ENCODE results near the gene FSTL4. TPM values are rescaled to one million over a fixed set of nuclear protein-coding genes. Genes with fewer than 3 reads are reported as not detected.

The FSTL4 gene
- total RNA-seq, 1 experiment from 2014 or later = 0.12 TPM

DNA sequence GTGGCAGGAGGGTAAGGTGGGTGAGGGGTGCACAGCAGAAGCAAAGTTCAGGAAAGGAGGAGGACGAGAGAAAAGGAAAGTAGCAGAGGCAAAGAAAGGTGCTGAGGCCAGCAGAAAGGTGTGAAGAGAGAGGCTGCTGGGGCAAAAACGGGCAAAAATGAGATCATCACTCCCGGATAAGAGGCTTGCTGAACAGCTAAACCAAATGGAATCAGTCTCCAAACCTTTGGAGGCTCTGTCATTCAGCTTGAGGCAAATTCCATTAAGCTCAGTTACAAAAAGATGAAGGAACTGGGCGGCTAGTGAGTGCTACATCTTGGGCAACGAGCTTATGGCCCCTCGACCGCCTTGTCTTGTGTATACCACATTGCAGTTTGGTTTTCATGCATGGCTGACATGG is 136.4 kb downstream of the FSTL4 start:
- intact Hi-C loops (cut with micrococcal nuclease) = no loop called here
- Mint-ChIP-seq H3K27me3 (ENCODE audit: insufficient read depth, unreplicated experiment) (peaks cover 46% of the 10 kb centered on the region), H3K9me3 (ENCODE audit: unreplicated experiment) (no peaks in the 10 kb centered on the region), H3K36me3 (ENCODE audit: insufficient read depth, unreplicated experiment) (no peaks in the 10 kb centered on the region), H3K27ac (ENCODE audit: low read depth, unreplicated experiment) (no peak overlapping the region), H3K4me3 (ENCODE audit: unreplicated experiment) (no peak overlapping the region), H3K4me1 (ENCODE audit: insufficient read depth, unreplicated experiment) (peaks cover 5% of the 10 kb centered on the region)
- ChIA-PET POLR2A (interaction anchor here (0.8 kb wide), 1 partner anchor 9 kb away, joined by 4 read pairs; no protein-coding TSS in a partner anchor), CTCF (interaction anchor here (0.6 to 2.4 kb wide), 5 partner anchors 10 to 365 kb away, joined by 3 to 12 read pairs (median 3); no protein-coding TSS in a partner anchor)
- TF ChIP-seq CTCF (IDR thresholded peaks at IDR 0.05; ENCODE audit: unreplicated experiment) = no peak
- DNase-seq (ENCODE audit: unreplicated experiment) = no peak
- BruUV-seq (replicated peaks) = no TSS peak

- intact Hi-C loops (cut with micrococcal nuclease) = no loop called here
- H3K4me1 Mint-ChIP-seq (ENCODE audit: insufficient read depth, unreplicated experiment) = peaks cover 5% of the 10 kb centered on the region
- DNase-seq (ENCODE audit: unreplicated experiment) = no peak
- CTCF ChIA-PET = interaction anchor here (1.2 to 2.4 kb wide), 3 partner anchors 15 to 394 kb away, joined by 3 to 12 read pairs (median 4); no protein-coding TSS in a partner anchor
- H3K27me3 Mint-ChIP-seq (ENCODE audit: insufficient read depth, unreplicated experiment) = peaks cover 47% of the 10 kb centered on the region
- no peaks in the 10 kb centered on the region for H3K36me3 Mint-ChIP-seq (ENCODE audit: insufficient read depth, unreplicated experiment)
- H3K9me3 Mint-ChIP-seq (ENCODE audit: unreplicated experiment) = no peaks in the 10 kb centered on the region
- no peak overlapping the region for H3K27ac Mint-ChIP-seq (ENCODE audit: low read depth, unreplicated experiment)
- no TSS peak for BruUV-seq (replicated peaks)
- no peak for TF ChIP-seq CTCF (IDR thresholded peaks at IDR 0.05; ENCODE audit: unreplicated experiment)
- H3K4me3 Mint-ChIP-seq (ENCODE audit: unreplicated experiment) = no peak overlapping the region
- POLR2A ChIA-PET = no interaction called here
Observed at GRCh38 chr5:133474851-133475590, 137.3 kb downstream of the FSTL4 start.

- CTCF ChIA-PET = interaction anchor here (0.9 to 2.3 kb wide), 3 partner anchors 12 to 396 kb away, joined by 3 to 15 read pairs (median 4); no protein-coding TSS in a partner anchor
- no peak for DNase-seq (ENCODE audit: unreplicated experiment)
- H3K27ac Mint-ChIP-seq (ENCODE audit: low read depth, unreplicated experiment) = no peak overlapping the region
- intact Hi-C loops (cut with micrococcal nuclease) = no loop called here
- H3K36me3 Mint-ChIP-seq (ENCODE audit: insufficient read depth, unreplicated experiment) = no peaks in the 10 kb centered on the region
- POLR2A ChIA-PET = interaction anchor here (0.8 to 1.1 kb wide), 2 partner anchors 14 to 20 kb away, joined by 3 to 4 read pairs; no protein-coding TSS in a partner anchor
- no peak for TF ChIP-seq CTCF (IDR thresholded peaks at IDR 0.05; ENCODE audit: unreplicated experiment)
- peaks cover 5% of the 10 kb centered on the region for H3K4me1 Mint-ChIP-seq (ENCODE audit: insufficient read depth, unreplicated experiment)
- H3K27me3 Mint-ChIP-seq (ENCODE audit: insufficient read depth, unreplicated experiment) = peaks cover 46% of the 10 kb centered on the region
- no TSS peak for BruUV-seq (replicated peaks)
- no peaks in the 10 kb centered on the region for H3K9me3 Mint-ChIP-seq (ENCODE audit: unreplicated experiment)
- H3K4me3 Mint-ChIP-seq (ENCODE audit: unreplicated experiment) = no peak overlapping the region
Observed at GRCh38 chr5:133473291-133473690, 139.1 kb downstream of the FSTL4 start.

DNA sequence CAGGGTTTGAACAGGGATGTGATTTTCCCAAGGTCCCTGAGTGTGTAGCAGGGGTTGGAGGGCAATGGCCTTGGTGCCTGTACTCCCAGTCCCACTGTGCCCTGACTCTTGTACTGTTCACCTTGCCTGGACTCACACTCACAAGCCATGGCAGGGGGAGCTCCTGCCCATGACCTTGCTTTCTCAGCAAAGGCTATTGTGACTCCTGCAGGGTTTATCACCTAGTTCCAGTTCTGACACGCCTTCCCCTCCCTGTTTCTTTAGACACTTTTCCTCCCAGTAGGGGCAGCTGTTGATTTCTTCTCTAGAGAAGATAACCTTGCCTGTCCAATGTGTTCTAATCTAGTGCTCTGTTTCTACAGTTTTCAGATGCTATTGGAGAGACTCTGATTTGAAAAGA is 139.5 kb downstream of the FSTL4 start:
- no peaks in the 10 kb centered on the region for H3K9me3 Mint-ChIP-seq (ENCODE audit: unreplicated experiment)
- intact Hi-C loops (cut with micrococcal nuclease) = no loop called here
- H3K4me3 Mint-ChIP-seq (ENCODE audit: unreplicated experiment) = no peak overlapping the region
- peaks cover 41% of the 10 kb centered on the region for H3K27me3 Mint-ChIP-seq (ENCODE audit: insufficient read depth, unreplicated experiment)
- no peak overlapping the region for H3K27ac Mint-ChIP-seq (ENCODE audit: low read depth, unreplicated experiment)
- BruUV-seq (replicated peaks) = no TSS peak
- H3K36me3 Mint-ChIP-seq (ENCODE audit: insufficient read depth, unreplicated experiment) = no peaks in the 10 kb centered on the region
- no peak for TF ChIP-seq CTCF (IDR thresholded peaks at IDR 0.05; ENCODE audit: unreplicated experiment)
- peaks cover 5% of the 10 kb centered on the region for H3K4me1 Mint-ChIP-seq (ENCODE audit: insufficient read depth, unreplicated experiment)
- CTCF ChIA-PET = interaction anchor here (0.7 to 2.3 kb wide), 4 partner anchors 12 to 694 kb away, joined by 3 to 15 read pairs (median 4); no protein-coding TSS in a partner anchor
- POLR2A ChIA-PET = interaction anchor here (0.8 to 1.1 kb wide), 2 partner anchors 14 to 20 kb away, joined by 3 to 4 read pairs; no protein-coding TSS in a partner anchor
- no peak for DNase-seq (ENCODE audit: unreplicated experiment)
